Measurements from ENCODE around the gene APC2. TPM values are rescaled to one million over a fixed set of nuclear protein-coding genes. Genes with fewer than 3 reads are reported as not detected.
"Not testable (repeated sequence)": the region's sequence is repeated elsewhere in the genome, so short reads cannot be mapped to it uniquely, and the experiment has no call there.

Gene APC2
- polyA plus RNA-seq, 1 experiment = 0.07 TPM

- TF ChIP-seq CTCF (IDR thresholded peaks at IDR 0.05; ENCODE audit: insufficient read depth, low read depth, low read length) = no peak
- Histone ChIP-seq H3K27me3 (ENCODE audit: control insufficient read depth, insufficient read depth, low read length) (peaks cover 2% of the 10 kb centered on the region), H3K4me3 (ENCODE audit: low read depth, low read length) (no peak overlapping the region), H3K36me3 (ENCODE audit: control insufficient read depth, insufficient read depth, low read length) (no peaks in the 10 kb centered on the region)
- ChIA-PET POLR2A (no interaction called here), CTCF (no interaction called here)
- DNase-seq (ENCODE audit: low read depth) = no peak
These were observed 47.8 kb downstream of the APC2 start for GRCh38 chr19:1497578-1498235.

GRCh38 chr19:1499231-1499630 lies 49.3 kb downstream of the APC2 start:
- DNase-seq (ENCODE audit: low read depth); H3K4me3 ChIP-seq (ENCODE audit: low read depth, low read length); CTCF ChIA-PET; POLR2A ChIA-PET; H3K36me3 ChIP-seq (ENCODE audit: control insufficient read depth, insufficient read depth, low read length): not testable (repeated sequence)
- H3K27me3 ChIP-seq (ENCODE audit: control insufficient read depth, insufficient read depth, low read length) = peaks cover 10% of the 10 kb centered on the region

GRCh38 chr19:1501200-1501595 lies 51.3 kb downstream of the APC2 start:
- POLR2A ChIA-PET = no interaction called here
- DNase-seq (ENCODE audit: low read depth) = no peak
- Histone ChIP-seq H3K27me3 (ENCODE audit: control insufficient read depth, insufficient read depth, low read length) (peaks cover 10% of the 10 kb centered on the region), H3K36me3 (ENCODE audit: control insufficient read depth, insufficient read depth, low read length) (no peaks in the 10 kb centered on the region), H3K4me3 (ENCODE audit: low read depth, low read length) (no peak overlapping the region)
- no peak for TF ChIP-seq CTCF (IDR thresholded peaks at IDR 0.05; ENCODE audit: insufficient read depth, low read depth, low read length)
- CTCF ChIA-PET = no interaction called here

GRCh38 chr19:1502433-1503088 lies 52.6 kb downstream of the APC2 start:
- H3K36me3 ChIP-seq (ENCODE audit: control insufficient read depth, insufficient read depth, low read length) = no peaks in the 10 kb centered on the region; the same call in 1 of the 2 replicates
- CTCF ChIA-PET = interaction anchor here (0.7 to 1.3 kb wide), 8 partner anchors 11 to 100 kb away, joined by 3 to 4 read pairs (median 4); no protein-coding TSS in a partner anchor
- no peak for TF ChIP-seq CTCF (IDR thresholded peaks at IDR 0.05; ENCODE audit: insufficient read depth, low read depth, low read length)
- POLR2A ChIA-PET = no interaction called here
- DNase-seq (ENCODE audit: low read depth) = no peak
- no peak overlapping the region; the same call in 1 of the 2 replicates for H3K4me3 ChIP-seq (ENCODE audit: low read depth, low read length)
- 0 out of 2 replicates have a peak, but pooled peaks cover 8% of the 10 kb centered on the region for H3K27me3 ChIP-seq (ENCODE audit: control insufficient read depth, insufficient read depth, low read length)

- peak overlapping the region; percentile 23 for H3K4me3 ChIP-seq (ENCODE audit: low read depth, low read length)
- H3K36me3 ChIP-seq (ENCODE audit: control insufficient read depth, insufficient read depth, low read length) = no peaks in the 10 kb centered on the region; the same call in 1 of the 2 replicates
- peak; percentile 84 for TF ChIP-seq CTCF (IDR thresholded peaks at IDR 0.05; ENCODE audit: insufficient read depth, low read depth, low read length)
- CTCF ChIA-PET = interaction anchor here (0.7 to 1.6 kb wide), 8 partner anchors 10 to 100 kb away, joined by 3 to 4 read pairs (median 4); no protein-coding TSS in a partner anchor
- POLR2A ChIA-PET = no interaction called here
- no peak for DNase-seq (ENCODE audit: low read depth)
- H3K27me3 ChIP-seq (ENCODE audit: control insufficient read depth, insufficient read depth, low read length) = 0 out of 2 replicates have a peak, but pooled peaks cover 8% of the 10 kb centered on the region
These were observed 53.4 kb downstream of the APC2 start for GRCh38 chr19:1503089-1503924.
